Measurements from ENCODE around the gene GJC1.

GRCh38 chr17:44854192-44854591 is 24.1 kb upstream of the GJC1 start:
- TF ChIP-seq POLR2A (IDR thresholded peaks at IDR 0.05; ENCODE audit: low read depth, low read length) = no peak
- no peak for TF ChIP-seq TAF1 (IDR thresholded peaks at IDR 0.05; ENCODE audit: borderline replicate concordance, low read depth, low read length)

All from GM12892 (cell line).